OCI-LY3 (cell line): ENCODE results near the gene MLEC.

Experiments
- H2AFZ ChIP-seq: fragments of 200-600, 300-600 bp; shearing (Covaris generic); 2 replicates; pipeline ENCODE4 v1.6.0; 2014; ENCODE audit warnings: antibody characterized with exemption, low read depth, low read length
- H3K27ac ChIP-seq: fragments of 200-600, 300-600 bp; sonication (generic); 2 replicates; pipeline ENCODE4 v1.5.1; 2014; ENCODE audit warnings: mild to moderate bottlenecking, low read length, moderate library complexity, mixed read lengths
- H3K27me3 ChIP-seq: fragments of 200-600, 300-600 bp; sonication (generic); 2 replicates; pipeline ENCODE4 v1.6.1; 2014; ENCODE audit warnings: low read depth, low read length, mixed read lengths
- H3K36me3 ChIP-seq: fragments of 200-600, 300-600 bp; sonication (generic); replicated peaks from 2 replicates; pipeline ENCODE3; 2014; ENCODE audit warnings: low read depth, low read length, mixed read lengths
- H3K4me1 ChIP-seq: fragments of 300-600, 200-600 bp; sonication (generic); 2 replicates; pipeline ENCODE4 v1.6.1; 2014; ENCODE audit warnings: low read length, mixed read lengths
- H3K4me2 ChIP-seq: fragments of 200-600, 300-600 bp; sonication (generic); 2 replicates; pipeline ENCODE4 v1.6.1; 2014; ENCODE audit warnings: low read length, mixed read lengths
- H3K4me3 ChIP-seq: fragments of 300-600, 200-600 bp; sonication (generic); 2 replicates; pipeline ENCODE4 v1.5.1; 2014; ENCODE audit warnings: antibody characterized with exemption, mild to moderate bottlenecking, low read length, moderate library complexity
- H3K79me2 ChIP-seq: fragments of 300-600, 200-600 bp; shearing (Covaris generic); 2 replicates; pipeline ENCODE4 v1.6.1; 2014; ENCODE audit warnings: mild to moderate bottlenecking, low read length, mixed read lengths
- H3K9ac ChIP-seq: fragments of 300-600, 200-600 bp; shearing (Covaris generic); 2 replicates; pipeline ENCODE4 v1.6.0; 2014; ENCODE audit warnings: mild to moderate bottlenecking, low read length, moderate library complexity
- H3K9me3 ChIP-seq: fragments of 200-600, 300-600 bp; shearing (Covaris generic); 2 replicates; pipeline ENCODE4 v1.6.1; 2014; ENCODE audit warnings: low read length, mixed read lengths; ENCODE audit not compliant: insufficient read depth
- H4K20me1 ChIP-seq: fragments of 200-600, 300-600 bp; sonication (generic); 2 replicates; pipeline ENCODE4 v1.6.1; 2016; ENCODE audit warnings: low read length, mixed read lengths; ENCODE audit not compliant: insufficient read depth
- EZH2phosphoT487 ChIP-seq: fragments of 200-600 bp; shearing (Covaris generic); IDR thresholded peaks from 2 replicates; pipeline ENCODE4 v1.6.1; 2018; ENCODE audit warnings: antibody characterized with exemption, mixed run types, low read depth
- TF ChIP-seq, protein P1 (sequence below): fragments of 200-600, 300-600 bp; sonication (generic); IDR thresholded peaks from 2 replicates; pipeline ENCODE4 v1.5.1; 2014; ENCODE audit warnings: antibody characterized with exemption, low read length, low read depth

MLEC gene

DNA sequence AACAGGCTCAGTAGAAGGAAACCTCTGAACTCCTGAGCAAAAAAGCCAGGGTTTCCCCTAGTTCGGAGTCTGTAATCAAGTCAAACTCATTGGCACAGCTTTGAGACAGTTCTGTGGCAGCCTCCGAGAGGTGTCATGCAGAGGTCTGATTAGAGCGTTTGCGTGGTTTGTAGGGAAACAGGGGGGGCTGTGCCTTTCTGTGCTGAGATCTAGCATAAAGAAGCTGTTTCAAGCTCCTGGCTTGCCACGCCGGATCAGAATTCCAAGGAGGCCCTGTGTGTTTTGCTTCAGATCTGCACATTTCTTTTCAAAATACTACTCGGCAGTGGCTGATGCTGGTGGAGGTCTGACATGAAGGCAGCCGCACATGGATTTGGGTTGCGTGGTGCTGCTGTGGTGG is 44.8 kb upstream of the MLEC start:
- Histone ChIP-seq H3K4me2 (no peak overlapping the region), H2AFZ (no peak overlapping the region), H4K20me1 (no peaks in the 10 kb centered on the region), H3K79me2 (no peaks in the 10 kb centered on the region), H3K9me3 (no peaks in the 10 kb centered on the region), H3K27ac (no peak overlapping the region), H3K27me3 (peaks cover 12% of the 10 kb centered on the region), H3K9ac (no peak overlapping the region), H3K4me1 (peaks cover 13% of the 10 kb centered on the region), H3K4me3 (no peak overlapping the region; the same call in 1 of the 2 replicates), H3K36me3 (no peaks in the 10 kb centered on the region)
- no peak for TF ChIP-seq EZH2phosphoT487
- TF ChIP-seq, protein P1, sequence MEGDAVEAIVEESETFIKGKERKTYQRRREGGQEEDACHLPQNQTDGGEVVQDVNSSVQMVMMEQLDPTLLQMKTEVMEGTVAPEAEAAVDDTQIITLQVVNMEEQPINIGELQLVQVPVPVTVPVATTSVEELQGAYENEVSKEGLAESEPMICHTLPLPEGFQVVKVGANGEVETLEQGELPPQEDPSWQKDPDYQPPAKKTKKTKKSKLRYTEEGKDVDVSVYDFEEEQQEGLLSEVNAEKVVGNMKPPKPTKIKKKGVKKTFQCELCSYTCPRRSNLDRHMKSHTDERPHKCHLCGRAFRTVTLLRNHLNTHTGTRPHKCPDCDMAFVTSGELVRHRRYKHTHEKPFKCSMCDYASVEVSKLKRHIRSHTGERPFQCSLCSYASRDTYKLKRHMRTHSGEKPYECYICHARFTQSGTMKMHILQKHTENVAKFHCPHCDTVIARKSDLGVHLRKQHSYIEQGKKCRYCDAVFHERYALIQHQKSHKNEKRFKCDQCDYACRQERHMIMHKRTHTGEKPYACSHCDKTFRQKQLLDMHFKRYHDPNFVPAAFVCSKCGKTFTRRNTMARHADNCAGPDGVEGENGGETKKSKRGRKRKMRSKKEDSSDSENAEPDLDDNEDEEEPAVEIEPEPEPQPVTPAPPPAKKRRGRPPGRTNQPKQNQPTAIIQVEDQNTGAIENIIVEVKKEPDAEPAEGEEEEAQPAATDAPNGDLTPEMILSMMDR: no peak

- Histone ChIP-seq H3K79me2 (no peaks in the 10 kb centered on the region), H3K36me3 (no peaks in the 10 kb centered on the region), H3K4me3 (no peak overlapping the region), H3K4me2 (no peak overlapping the region), H3K27me3 (peaks cover 12% of the 10 kb centered on the region), H3K9me3 (no peaks in the 10 kb centered on the region), H3K9ac (no peak overlapping the region), H2AFZ (no peak overlapping the region), H3K27ac (no peak overlapping the region), H4K20me1 (no peaks in the 10 kb centered on the region), H3K4me1 (peaks cover 15% of the 10 kb centered on the region)
- TF ChIP-seq, protein P1: no peak
- no peak for TF ChIP-seq EZH2phosphoT487
Measured at GRCh38 chr12:120642826-120643225, 44.1 kb upstream of the MLEC start.

DNA sequence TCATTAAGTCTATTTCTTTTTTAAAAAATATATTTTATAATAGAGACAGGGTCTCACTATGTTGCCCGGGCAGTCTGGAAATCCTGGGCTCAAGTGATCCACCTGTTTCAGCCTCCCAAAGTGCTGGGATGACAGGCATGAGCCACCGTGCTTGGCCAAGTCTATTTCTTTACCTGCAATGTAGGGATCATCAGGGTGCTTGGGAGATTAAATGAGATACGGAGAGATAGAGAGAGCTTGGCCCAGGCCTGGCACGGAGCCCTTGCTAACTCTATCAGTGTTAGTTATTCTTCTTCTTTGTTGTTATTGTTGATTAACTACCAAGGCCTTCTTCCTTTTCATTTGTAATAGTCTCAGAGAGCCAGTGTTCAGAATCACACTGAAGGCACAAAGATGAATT is 43.4 kb upstream of the MLEC start:
- Histone ChIP-seq H3K4me2 (no peak overlapping the region), H3K4me1 (peaks cover 22% of the 10 kb centered on the region), H3K27me3 (peaks cover 17% of the 10 kb centered on the region)

GRCh38 chr12:120646044-120646443 is 40.9 kb upstream of the MLEC start:
- H2AFZ ChIP-seq: no peak overlapping the region
- no peaks in the 10 kb centered on the region for H3K36me3 ChIP-seq
- no peaks in the 10 kb centered on the region for H3K79me2 ChIP-seq
- no peak overlapping the region for H3K9ac ChIP-seq
- peaks cover 34% of the 10 kb centered on the region for H3K27me3 ChIP-seq
- H4K20me1 ChIP-seq: no peaks in the 10 kb centered on the region
- H3K27ac ChIP-seq: no peak overlapping the region
- H3K4me1 ChIP-seq: peaks cover 29% of the 10 kb centered on the region
- TF ChIP-seq, protein P1: no peak
- TF ChIP-seq EZH2phosphoT487: no peak
- H3K9me3 ChIP-seq: no peaks in the 10 kb centered on the region
- no peak overlapping the region for H3K4me2 ChIP-seq
- H3K4me3 ChIP-seq: no peak overlapping the region

More for the DNA sequence above, 43.4 kb upstream of the MLEC start:
- Histone ChIP-seq H3K9ac (no peak overlapping the region), H3K27ac (no peak overlapping the region), H3K36me3 (no peaks in the 10 kb centered on the region), H3K9me3 (no peaks in the 10 kb centered on the region), H3K4me3 (no peak overlapping the region), H3K79me2 (no peaks in the 10 kb centered on the region), H4K20me1 (no peaks in the 10 kb centered on the region), H2AFZ (no peak overlapping the region)
- TF ChIP-seq EZH2phosphoT487: no peak
- TF ChIP-seq, protein P1: no peak
